Esophagus muscularis mucosa (tissue), 4 donors: Measurements from ENCODE around the gene MGAT4A. TPM values are rescaled to one million over a fixed set of nuclear protein-coding genes. Genes with fewer than 3 reads are reported as not detected.

Source experiments
- DNase-seq: peaks from one replicate; pipeline ENCODE4 v3.0.0-alpha.2; 2017; ENCODE audit errors: extremely low spot score
- H3K27ac ChIP-seq, 4 donors: fragments of 200-600 bp; sonication (generic); replicated peaks in 1 of 4; 1 replicate in 3 of 4; 2 replicates in 1 of 4; pipeline ENCODE4 v1.5.1; 2016 to 2019; ENCODE audit warnings: mild to moderate bottlenecking in 1 of 4
- H3K27me3 ChIP-seq, 4 donors: fragments of 200-600 bp; sonication (generic); one replicate each; pipeline versions ENCODE4 v1.5.1 to v1.6.0; 2016 to 2019
- H3K36me3 ChIP-seq, 4 donors: fragments of 200-600 bp; sonication (generic); one replicate each; pipeline ENCODE4 v1.5.1; 2016 to 2019
- H3K4me1 ChIP-seq, 4 donors: fragments of 200-600 bp; sonication (generic); one replicate each; pipeline ENCODE4 v1.5.1; 2016 to 2019
- H3K4me3 ChIP-seq, 4 donors: fragments of 200-600 bp; sonication (generic); 1 replicate in 2 of 4; 2 replicates in 2 of 4; pipeline ENCODE4 v1.5.1; 2016 to 2019; ENCODE audit warnings: mild to moderate bottlenecking in 4 of 4, moderate library complexity in 1 of 4
- H3K9me3 ChIP-seq, 4 donors: fragments of 200-600 bp; sonication (generic); 1 replicate in 3 of 4; 2 replicates in 1 of 4; pipeline ENCODE4 v1.5.1; 2016 to 2019
- EP300 ChIP-seq: sonication (generic); formaldehyde crosslinking; IDR thresholded peaks from one replicate; pipeline ENCODE4 v1.6.1; 2017; ENCODE audit warnings: antibody characterized with exemption
- POLR2A ChIP-seq: fragments of 450-650 bp; IDR thresholded peaks from one replicate; pipeline ENCODE4 v1.6.1; 2017; ENCODE audit warnings: antibody characterized with exemption, moderate library complexity, mild to moderate bottlenecking, low read depth
- POLR2AphosphoS5 ChIP-seq, 2 donors: sonication (generic); formaldehyde crosslinking; IDR thresholded peaks; one replicate each; pipeline ENCODE4 v1.6.1; 2017; ENCODE audit warnings: antibody characterized with exemption in 2 of 2
- WGBS: methylation state at CpG from one replicate; pipeline ENCODE4 v1.1.5; 2018; 5-methylcytosine and 5-hydroxymethylcytosine counted together
- intact Hi-C: fragments of 100-400 bp; cut with DNase I; formaldehyde crosslinking; loops from one replicate; pipeline ENCODE4 v1.15.1; 2023
- total RNA-seq, 4 donors: library from RNA; depleted of rRNA; stranded (reverse); fragments of >200 nt; gene quantifications; one replicate each; pipeline versions ENCODE4 v1.1.0 to v1.2.1, GENCODE V29; 2016
- TF ChIP-seq, protein P1 (sequence below), 3 experiments: fragments of 200-600 bp in 2 of 3; fragments of 450-650 bp in 1 of 3; sonication (generic) in 2 of 3; IDR thresholded peaks; one replicate each; pipeline ENCODE4 v1.5.1; 2017 to 2019; ENCODE audit warnings: antibody characterized with exemption in 3 of 3, mild to moderate bottlenecking in 2 of 3, moderate library complexity in 1 of 3

MGAT4A gene
- total RNA-seq, 4 donors from 2014 or later = 9.9 to 21.4 (median 15.2) TPM

DNA sequence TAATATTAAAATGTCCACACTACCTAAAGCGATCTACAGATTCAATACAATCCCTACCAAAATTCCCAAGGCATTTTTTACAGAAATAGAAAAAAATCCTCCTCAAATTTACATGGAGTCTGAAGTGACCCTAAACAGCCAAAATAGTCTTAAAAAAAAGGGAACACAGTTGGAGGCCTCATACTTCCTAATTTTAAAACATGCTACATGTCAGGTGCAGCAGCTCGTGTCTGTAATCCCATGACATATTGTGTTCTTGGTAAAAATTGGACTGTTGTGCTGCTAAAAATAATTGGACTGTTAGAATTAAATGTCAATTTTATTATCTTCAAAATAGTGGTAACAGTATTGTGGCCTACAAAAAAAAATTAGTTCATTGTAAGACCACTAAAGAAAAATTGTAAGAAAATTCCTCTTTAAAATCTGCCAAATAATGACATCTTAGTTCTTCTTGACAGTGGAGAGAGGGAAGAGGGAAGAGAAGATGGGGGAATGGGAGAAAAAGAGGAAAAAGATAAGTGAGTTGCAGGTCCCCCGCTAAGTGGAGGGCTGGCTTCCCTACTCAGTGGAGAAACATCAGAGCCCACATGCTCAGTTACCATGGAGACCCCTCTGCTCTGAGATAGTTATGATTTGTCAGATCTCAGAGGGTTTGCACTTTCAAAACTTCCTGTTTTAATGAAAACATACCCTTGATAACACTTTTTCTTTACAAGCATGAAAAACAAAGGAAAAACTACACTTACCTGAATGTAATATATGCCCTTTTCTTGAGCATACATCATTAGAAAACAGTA lies 76.0 kb downstream of the MGAT4A start:
- TF ChIP-seq POLR2AphosphoS5 (IDR thresholded peaks at IDR 0.05) (no peak), POLR2A (no peak), EP300 (no peak)
- TF ChIP-seq, protein P1, sequence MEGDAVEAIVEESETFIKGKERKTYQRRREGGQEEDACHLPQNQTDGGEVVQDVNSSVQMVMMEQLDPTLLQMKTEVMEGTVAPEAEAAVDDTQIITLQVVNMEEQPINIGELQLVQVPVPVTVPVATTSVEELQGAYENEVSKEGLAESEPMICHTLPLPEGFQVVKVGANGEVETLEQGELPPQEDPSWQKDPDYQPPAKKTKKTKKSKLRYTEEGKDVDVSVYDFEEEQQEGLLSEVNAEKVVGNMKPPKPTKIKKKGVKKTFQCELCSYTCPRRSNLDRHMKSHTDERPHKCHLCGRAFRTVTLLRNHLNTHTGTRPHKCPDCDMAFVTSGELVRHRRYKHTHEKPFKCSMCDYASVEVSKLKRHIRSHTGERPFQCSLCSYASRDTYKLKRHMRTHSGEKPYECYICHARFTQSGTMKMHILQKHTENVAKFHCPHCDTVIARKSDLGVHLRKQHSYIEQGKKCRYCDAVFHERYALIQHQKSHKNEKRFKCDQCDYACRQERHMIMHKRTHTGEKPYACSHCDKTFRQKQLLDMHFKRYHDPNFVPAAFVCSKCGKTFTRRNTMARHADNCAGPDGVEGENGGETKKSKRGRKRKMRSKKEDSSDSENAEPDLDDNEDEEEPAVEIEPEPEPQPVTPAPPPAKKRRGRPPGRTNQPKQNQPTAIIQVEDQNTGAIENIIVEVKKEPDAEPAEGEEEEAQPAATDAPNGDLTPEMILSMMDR (IDR thresholded peaks at IDR 0.05) = no peak
- no peaks in the 10 kb centered on the region for H3K9me3 ChIP-seq
- 81% methylated on average over 3 of the region's 3 CpGs for WGBS
- intact Hi-C loops = no loop called here
- DNase-seq = no peak
- no peak overlapping the region for H3K4me3 ChIP-seq
- no peaks in the 10 kb centered on the region for H3K4me1 ChIP-seq
- no peaks in the 10 kb centered on the region for H3K27me3 ChIP-seq
- H3K36me3 ChIP-seq = peaks cover 0 to 3% (median 0%) of the 10 kb centered on the region in 4 donors
- H3K27ac ChIP-seq = no peak overlapping the region

DNA sequence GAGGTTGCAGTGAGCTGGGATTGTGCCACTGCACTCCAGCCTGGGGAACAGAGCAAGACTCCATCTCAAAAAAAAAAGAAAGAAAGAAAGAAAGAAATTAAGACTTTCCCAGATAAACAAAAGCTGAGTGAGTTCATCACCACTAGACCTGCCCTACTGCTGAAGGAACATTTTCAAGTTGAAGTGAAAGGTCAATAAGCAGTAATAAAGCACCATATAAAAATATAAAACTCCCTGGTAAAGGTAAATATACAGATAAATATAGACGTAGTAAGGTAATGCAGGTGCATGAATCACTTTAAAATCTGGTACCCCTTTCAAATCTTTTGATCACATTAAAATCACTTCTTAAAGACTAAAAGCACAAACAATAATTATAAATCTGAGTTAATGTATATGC lies 79.9 kb downstream of the MGAT4A start:
- H3K27me3 ChIP-seq = no peaks in the 10 kb centered on the region
- no peaks in the 10 kb centered on the region for H3K9me3 ChIP-seq
- peaks cover 0 to 21% (median 11%) of the 10 kb centered on the region in 4 donors for H3K36me3 ChIP-seq
- H3K4me3 ChIP-seq = no peak overlapping the region
- DNase-seq = no peak
- intact Hi-C loops = loop anchor here (2.0 kb wide), 2 partner anchors 80 to 186 kb away; partner anchors contain the start of gene MGAT4A
- TF ChIP-seq, protein P1 (IDR thresholded peaks at IDR 0.05) = no peak
- TF ChIP-seq POLR2A (no peak), EP300 (no peak), POLR2AphosphoS5 (IDR thresholded peaks at IDR 0.05) (no peak)
- 91% methylated on average over 1 of the region's 1 CpG for WGBS
- no peak overlapping the region for H3K27ac ChIP-seq
- H3K4me1 ChIP-seq = no peaks in the 10 kb centered on the region

DNA sequence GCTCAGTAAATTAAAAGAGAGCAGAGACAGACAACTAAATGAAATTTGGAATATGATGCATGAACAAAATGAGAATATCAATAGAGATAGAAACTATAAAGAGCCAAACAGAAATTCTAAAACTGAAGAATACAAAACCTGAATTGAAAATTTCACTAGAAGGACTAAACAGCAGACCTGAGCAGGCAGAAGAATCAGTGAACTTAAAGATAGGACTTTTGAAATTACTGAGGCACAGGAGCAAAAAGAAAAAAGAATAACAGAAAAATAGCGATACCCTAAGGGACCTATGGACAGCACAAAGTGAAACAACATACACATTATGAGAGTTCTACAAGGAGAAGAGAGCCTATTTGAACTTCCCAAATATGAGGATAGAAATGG lies 80.9 kb downstream of the MGAT4A start:
- Histone ChIP-seq H3K36me3 (peaks cover 0 to 20% (median 12%) of the 10 kb centered on the region in 4 donors), H3K4me1 (no peaks in the 10 kb centered on the region), H3K4me3 (no peak overlapping the region), H3K9me3 (no peaks in the 10 kb centered on the region), H3K27ac (no peak overlapping the region), H3K27me3 (no peaks in the 10 kb centered on the region)
- WGBS = 79% methylated on average over 1 of the region's 1 CpG
- intact Hi-C loops = loop anchor here (2.0 to 10.0 kb wide), 3 partner anchors 81 to 415 kb away; partner anchors contain the start of gene MGAT4A
- no peak for TF ChIP-seq EP300
- no peak for TF ChIP-seq POLR2A
- TF ChIP-seq, protein P1 (IDR thresholded peaks at IDR 0.05) = no peak
- TF ChIP-seq POLR2AphosphoS5 (IDR thresholded peaks at IDR 0.05) = no peak
- DNase-seq = no peak

DNA sequence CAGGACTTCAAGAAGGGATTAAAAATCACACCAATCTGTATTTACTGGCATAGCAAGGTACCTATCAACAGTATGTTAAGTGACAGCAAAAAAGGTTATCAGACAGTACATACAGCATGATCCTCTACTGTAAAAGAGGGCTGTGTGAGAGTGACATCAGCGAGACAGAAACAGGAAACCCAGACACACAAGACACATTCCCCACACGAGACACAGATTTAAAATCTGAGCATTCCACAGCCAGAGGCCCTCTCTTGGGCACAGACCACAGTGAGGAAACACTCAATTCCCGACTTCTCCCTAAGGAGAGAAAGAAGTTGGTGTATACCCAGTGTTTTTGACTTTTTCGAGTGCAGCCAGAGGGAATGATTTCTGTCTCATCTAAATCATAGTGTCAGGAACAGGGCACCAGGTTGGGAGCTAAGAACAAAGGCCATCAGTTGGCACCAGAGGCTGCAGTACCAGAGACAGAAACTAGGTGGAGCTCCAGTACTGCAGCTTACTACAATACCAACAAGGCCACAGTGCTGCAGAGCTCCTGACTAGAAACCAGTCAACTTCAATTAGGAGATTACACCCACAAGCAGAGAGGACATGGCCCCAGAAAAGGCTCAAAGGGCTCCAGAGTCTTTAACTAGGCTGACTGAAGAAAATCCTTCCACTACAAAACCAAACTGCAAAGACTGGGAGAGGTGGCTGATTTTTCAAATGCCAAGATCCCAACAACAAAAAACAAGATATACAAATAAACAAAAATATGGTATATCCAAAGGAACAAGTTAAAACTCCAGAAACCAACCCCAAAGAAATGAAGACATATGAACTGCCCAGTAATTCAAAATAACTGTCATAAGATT lies 81.6 kb downstream of the MGAT4A start:
- Histone ChIP-seq H3K4me3 (no peak overlapping the region), H3K9me3 (no peaks in the 10 kb centered on the region), H3K27ac (no peak overlapping the region), H3K36me3 (peaks cover 0 to 26% (median 12%) of the 10 kb centered on the region in 4 donors), H3K27me3 (no peaks in the 10 kb centered on the region), H3K4me1 (no peaks in the 10 kb centered on the region)
- DNase-seq = peak; percentile 95
- 23% methylated on average over 4 of the region's 4 CpGs for WGBS
- TF ChIP-seq POLR2AphosphoS5 (IDR thresholded peaks at IDR 0.05) = peak in 1 of 2 donors; percentile 41
- no peak for TF ChIP-seq POLR2A
- TF ChIP-seq, protein P1 (IDR thresholded peaks at IDR 0.05) = peak; percentile 98 to 100 (median 98)
- intact Hi-C loops = loop anchor here (10.0 kb wide), 1 partner anchor 415 kb away; no protein-coding TSS in a partner anchor
